ENCODE measurements around the gene OR1I1.

Gene OR1I1

DNA sequence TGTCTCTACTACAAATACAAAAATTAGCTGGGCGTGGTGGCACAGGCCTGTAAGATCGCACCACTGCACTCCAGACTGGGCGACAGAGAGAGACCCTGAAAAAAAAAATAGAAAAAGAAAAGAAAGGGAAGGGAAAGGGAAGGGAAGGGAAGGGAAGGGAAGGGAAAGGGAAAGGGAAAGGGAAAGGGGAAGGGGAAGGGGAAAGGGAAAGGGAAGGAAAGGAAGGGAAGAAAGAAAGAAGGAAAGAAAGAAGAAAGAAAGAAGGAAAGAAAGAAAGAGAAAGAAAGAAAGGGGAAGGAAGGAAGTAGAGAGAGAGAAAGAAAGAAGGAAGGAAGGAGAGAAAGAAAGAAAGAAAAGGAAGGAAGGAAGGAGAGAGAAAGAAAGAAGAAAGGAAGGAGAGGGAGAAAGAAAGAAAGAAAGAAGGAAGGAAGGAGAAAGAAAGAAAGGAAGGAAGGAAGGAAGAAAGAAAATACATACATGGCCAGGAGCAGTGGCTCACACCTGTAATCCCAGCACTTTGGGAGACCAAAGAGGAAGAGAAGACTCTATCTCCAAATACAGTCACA lies 17.1 kb downstream of the OR1I1 start:
- no peak for DNase-seq

- DNase-seq, result no peak
Observed at GRCh38 chr19:15101479-15102082, 19.6 kb downstream of the OR1I1 start.

GRCh38 chr19:15104003-15104402 lies 22.0 kb downstream of the OR1I1 start:
- no peak for DNase-seq

- DNase-seq, result no peak
Observed at GRCh38 chr19:15104411-15104810, 22.4 kb downstream of the OR1I1 start.

- no peak for DNase-seq
Observed at GRCh38 chr19:15105044-15105443, 23.0 kb downstream of the OR1I1 start.

- no peak for DNase-seq
Observed at GRCh38 chr19:15107061-15108010, 25.3 kb downstream of the OR1I1 start, which contains the start of gene SYDE1. TSS of gene SYDE1 (plus strand) at chr19:15107401. CDS start at chr19:15107434, 33 bp downstream.

DNA sequence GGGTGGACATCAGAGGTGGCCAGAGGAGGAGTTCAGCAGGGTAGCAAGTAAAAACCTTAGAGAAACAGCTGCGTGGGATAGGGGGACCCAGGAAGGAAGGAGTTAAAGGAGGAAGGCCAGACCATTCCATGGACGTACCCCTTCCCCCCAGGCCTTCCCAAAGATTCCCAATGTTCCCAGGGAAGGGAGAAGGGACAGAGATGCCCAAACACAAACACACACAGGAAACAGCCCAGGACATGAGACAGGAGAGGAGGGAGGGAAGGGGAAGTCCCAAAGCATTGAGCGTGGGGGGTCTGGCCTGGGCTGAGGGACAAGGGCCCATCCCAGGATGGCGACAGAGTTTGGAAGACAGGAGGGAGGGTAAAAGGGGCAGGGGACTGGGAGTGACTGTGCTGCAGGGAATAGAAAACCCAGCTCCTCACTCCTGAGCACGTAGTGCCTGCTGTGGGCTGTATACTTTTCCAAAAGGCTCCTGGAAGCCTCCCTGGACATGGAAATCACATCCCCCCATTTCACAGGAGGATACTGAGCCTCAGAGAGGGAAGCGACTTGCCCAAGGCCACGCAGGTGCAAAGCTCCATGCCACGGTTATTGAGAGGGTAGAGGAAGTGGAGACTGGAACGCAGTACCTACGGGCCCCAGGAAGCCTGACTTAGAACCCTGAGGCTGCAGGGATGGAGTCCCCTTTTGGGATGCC lies 26.3 kb downstream of the OR1I1 start:
- no peak for DNase-seq

GRCh38 chr19:15108845-15109767 lies 27.1 kb downstream of the OR1I1 start:
- no peak for DNase-seq

DNA sequence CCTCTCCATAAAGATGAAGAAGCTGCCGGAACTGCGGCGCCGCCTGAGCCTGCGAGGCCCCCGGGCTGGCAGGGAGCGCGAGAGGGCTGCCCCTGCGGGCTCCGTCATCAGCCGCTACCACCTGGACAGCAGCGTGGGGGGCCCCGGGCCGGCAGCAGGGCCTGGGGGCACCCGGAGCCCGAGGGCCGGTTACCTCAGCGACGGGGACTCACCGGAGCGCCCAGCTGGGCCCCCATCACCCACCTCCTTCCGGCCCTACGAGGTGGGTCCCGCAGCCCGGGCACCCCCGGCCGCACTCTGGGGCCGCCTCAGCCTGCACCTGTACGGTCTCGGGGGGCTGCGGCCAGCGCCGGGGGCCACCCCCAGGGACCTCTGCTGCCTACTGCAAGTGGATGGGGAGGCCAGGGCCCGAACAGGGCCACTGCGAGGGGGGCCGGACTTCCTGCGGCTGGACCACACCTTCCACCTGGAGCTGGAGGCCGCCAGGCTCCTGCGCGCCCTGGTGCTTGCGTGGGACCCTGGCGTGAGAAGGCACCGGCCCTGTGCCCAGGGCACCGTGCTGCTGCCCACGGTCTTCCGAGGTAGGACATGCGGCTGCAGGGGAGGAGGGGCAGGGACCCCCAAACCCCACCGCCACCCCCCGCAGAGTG lies 27.9 kb downstream of the OR1I1 start:
- no peak for DNase-seq

DNA sequence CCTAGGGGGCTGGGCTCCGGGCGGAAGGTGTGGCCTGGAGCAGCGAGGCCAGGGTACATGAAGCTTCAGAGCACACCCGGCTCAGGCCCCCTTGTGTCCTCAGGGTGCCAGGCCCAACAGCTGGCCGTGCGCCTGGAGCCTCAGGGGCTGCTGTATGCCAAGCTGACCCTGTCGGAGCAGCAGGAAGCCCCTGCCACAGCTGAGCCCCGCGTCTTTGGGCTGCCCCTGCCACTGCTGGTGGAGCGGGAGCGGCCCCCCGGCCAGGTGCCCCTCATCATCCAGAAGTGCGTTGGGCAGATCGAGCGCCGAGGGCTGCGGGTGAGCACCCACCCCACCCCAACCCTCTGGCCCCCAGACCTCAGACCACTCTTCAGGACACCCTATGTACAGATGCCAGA lies 28.4 kb downstream of the OR1I1 start:
- no peak for DNase-seq

DNA sequence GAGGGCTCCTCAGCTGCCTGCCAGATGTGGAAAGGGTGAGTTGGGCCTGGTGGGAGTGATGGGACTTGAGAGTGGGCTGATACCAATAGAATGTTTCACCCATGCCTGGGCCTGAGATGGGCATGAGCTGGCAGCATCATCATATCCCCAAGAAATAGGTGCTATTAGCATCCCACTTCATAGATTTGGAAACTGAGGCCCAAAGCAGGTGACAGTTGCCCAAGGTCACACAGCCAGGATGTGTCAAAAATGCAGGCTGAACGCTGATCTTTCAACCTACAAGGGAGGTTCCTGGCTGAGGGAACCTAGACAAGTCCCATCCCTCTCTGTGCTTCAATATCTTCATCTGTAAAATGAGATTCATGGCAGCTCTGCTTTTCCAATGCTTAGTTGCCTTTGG lies 29.7 kb downstream of the OR1I1 start:
- no peak for DNase-seq

DNA sequence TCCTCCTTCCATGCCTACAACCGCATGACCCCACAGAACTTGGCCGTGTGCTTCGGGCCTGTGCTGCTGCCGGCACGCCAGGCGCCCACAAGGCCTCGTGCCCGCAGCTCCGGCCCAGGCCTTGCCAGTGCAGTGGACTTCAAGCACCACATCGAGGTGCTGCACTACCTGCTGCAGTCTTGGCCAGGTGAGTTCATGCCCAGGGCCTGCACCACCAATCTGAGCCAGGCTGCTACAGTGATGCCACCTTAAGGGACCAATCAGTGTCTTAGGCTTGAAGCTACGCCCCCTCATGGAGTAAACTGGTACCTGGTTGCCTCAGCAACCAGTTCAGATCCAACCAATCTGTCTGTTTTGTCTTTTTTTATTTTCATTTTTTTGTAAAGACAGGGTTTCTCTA lies 30.4 kb downstream of the OR1I1 start:
- DNase-seq, result no peak

- no peak for DNase-seq
Observed at GRCh38 chr19:15113245-15114152, 31.5 kb downstream of the OR1I1 start.

- no peak for DNase-seq
Observed at GRCh38 chr19:15114153-15114540, 32.1 kb downstream of the OR1I1 start.

DNA sequence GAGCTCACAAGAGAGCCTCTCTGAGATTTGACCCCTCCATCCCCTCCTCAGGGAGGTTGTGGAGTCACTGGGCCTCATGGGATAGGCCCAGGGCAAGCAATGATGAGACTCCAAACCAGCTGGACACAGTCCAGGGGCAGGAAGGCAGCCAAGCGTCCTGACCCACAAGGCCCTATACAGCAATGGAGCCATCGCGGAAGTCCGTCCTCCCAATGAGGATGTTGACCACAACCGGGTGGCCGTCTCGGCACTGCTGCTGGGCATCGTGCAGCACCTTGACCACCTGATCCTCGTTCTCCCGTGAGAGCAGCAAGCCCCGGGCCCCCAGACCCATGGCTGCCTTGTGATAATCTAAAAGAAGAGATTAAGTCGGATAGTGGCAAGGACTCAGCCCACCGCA lies 33.1 kb downstream of the OR1I1 start:
- DNase-seq, result no peak

DNA sequence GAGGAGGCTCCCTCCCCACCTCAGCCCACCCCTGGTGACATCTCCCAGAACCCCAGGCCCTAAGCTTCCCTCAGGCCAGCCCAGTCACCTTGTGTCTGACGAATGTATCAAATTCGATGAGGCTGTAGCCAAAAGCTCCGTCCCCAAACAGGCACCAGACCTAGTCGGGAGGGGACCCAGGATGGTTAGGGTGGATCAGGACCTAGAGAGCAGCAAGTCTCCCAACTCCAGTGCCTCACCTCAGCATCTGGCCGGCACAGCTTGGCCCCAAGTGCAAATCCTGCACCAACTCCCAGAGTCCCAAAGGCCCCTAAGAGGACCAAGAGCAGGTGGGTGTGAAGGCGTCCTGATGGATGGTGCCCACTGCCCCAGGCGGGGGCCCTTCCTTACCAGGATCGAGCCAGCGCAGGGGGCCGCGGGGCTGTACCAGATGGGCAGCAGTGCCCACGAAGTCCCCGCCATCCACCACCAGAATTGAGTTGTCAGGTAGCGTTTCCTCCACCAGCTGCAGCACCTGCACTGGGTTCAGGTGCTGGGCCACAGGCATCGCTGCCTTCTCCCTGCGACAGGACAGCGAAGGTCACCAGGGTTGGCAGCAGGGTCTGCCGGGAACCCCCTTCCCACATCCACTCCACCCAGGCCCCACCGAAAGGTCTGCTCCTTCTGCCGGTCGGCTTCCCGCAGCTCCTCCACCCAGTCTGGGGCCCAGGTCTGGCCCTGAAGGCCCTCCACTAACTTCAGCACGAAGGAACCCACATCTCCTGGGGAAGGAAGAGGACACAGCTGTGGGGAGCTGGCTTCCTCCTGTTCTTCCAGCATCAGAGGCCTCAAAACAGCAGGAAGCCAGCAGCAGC lies 34.0 kb downstream of the OR1I1 start:
- DNase-seq, result no peak

- DNase-seq, result no peak
Observed at GRCh38 chr19:15116856-15117255, 34.8 kb downstream of the OR1I1 start.

- DNase-seq, result no peak
Observed at GRCh38 chr19:15118248-15118647, 36.2 kb downstream of the OR1I1 start.

GRCh38 chr19:15118789-15119494 lies 36.9 kb downstream of the OR1I1 start:
- no peak for DNase-seq
